C4-2B (cell line): ENCODE measurements around the gene NEUROG1.

Experiments used
- ZFX ChIP-seq: fragments of 450-650 bp; IDR thresholded peaks from 2 replicates; pipeline ENCODE4 v1.6.1; 2017
- TF ChIP-seq, protein P1 (sequence below): fragments of 450-650 bp; conservative IDR thresholded peaks from 2 replicates; pipeline ENCODE4 v1.5.1; 2017; ENCODE audit warnings: mild to moderate bottlenecking

DNA sequence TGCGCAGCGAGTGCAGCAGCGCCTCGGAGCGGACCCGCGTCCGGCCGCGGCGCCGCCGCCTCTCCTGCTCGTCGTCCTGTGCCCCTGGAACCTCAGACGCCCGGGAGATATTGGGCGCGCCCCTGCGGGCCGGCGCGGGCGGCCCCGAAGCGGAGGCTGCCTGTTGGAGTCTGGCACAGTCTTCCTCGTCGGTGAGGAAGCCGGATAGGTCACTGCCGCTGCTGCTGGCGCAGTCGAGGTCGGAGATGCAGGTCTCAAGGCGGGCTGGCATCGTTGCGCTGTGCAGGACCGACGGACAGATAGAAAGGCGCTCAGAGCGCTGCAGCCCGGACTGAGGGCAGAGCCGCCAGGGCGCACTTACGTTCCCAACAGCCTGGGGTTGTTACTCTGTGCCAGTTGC, 344 bp downstream of the NEUROG1 start:
- TF ChIP-seq, protein P1, sequence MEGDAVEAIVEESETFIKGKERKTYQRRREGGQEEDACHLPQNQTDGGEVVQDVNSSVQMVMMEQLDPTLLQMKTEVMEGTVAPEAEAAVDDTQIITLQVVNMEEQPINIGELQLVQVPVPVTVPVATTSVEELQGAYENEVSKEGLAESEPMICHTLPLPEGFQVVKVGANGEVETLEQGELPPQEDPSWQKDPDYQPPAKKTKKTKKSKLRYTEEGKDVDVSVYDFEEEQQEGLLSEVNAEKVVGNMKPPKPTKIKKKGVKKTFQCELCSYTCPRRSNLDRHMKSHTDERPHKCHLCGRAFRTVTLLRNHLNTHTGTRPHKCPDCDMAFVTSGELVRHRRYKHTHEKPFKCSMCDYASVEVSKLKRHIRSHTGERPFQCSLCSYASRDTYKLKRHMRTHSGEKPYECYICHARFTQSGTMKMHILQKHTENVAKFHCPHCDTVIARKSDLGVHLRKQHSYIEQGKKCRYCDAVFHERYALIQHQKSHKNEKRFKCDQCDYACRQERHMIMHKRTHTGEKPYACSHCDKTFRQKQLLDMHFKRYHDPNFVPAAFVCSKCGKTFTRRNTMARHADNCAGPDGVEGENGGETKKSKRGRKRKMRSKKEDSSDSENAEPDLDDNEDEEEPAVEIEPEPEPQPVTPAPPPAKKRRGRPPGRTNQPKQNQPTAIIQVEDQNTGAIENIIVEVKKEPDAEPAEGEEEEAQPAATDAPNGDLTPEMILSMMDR = no peak
- no peak for TF ChIP-seq ZFX
